ENCODE measurements around the gene UGT2A3. TPM values are rescaled to one million over a fixed set of nuclear protein-coding genes. Genes with fewer than 3 reads are reported as not detected.

UGT2A3 gene
- under 1 TPM in 1 of 3 donors, not detected in 2; under 0.01 TPM for total RNA-seq

GRCh38 chr4:68951078-68951805 is at the start of gene UGT2A3:
Gene UGT2A3 (minus strand): TSS chr4:68951804. CDS start chr4:68951760, 44 bp downstream.
- Histone ChIP-seq H3K36me3 (no peaks in the 10 kb centered on the region), H3K4me1 (no peaks in the 10 kb centered on the region), H3K27ac (no peak within 1 kb of the TSS), H3K9me3 (no peaks in the 10 kb centered on the region), H3K27me3 (no peaks in the 10 kb centered on the region), H3K4me3 (no peak within 1 kb of the TSS)
- intact Hi-C loops (cut with DNase I; ENCODE audit: low total_unique reads) = no loop called here
- no peak for TF ChIP-seq POLR2AphosphoS5 (IDR thresholded peaks at IDR 0.05)
- TF ChIP-seq POLR2A (IDR thresholded peaks at IDR 0.05) = no peak
- TF ChIP-seq CTCF (IDR thresholded peaks at IDR 0.05) = no peak
- DNase-seq (ENCODE audit: low spot score in 2 of 2) = no peak

- intact Hi-C loops (cut with DNase I; ENCODE audit: low total_unique reads) = no loop called here
- H3K27me3 ChIP-seq = no peaks in the 10 kb centered on the region
Observed at GRCh38 chr4:68997040-68997439, 45.4 kb upstream of the UGT2A3 start.

GRCh38 chr4:68995292-68995691 is 43.7 kb upstream of the UGT2A3 start:
- Histone ChIP-seq H3K4me1 (no peaks in the 10 kb centered on the region), H3K4me3 (no peak overlapping the region), H3K36me3 (no peaks in the 10 kb centered on the region), H3K9me3 (no peaks in the 10 kb centered on the region), H3K27ac (no peak overlapping the region), H3K27me3 (no peaks in the 10 kb centered on the region)
- TF ChIP-seq CTCF (IDR thresholded peaks at IDR 0.05) = no peak
- TF ChIP-seq POLR2AphosphoS5 (IDR thresholded peaks at IDR 0.05) = no peak
- no peak for DNase-seq (ENCODE audit: low spot score in 2 of 2)
- intact Hi-C loops (cut with DNase I; ENCODE audit: low total_unique reads) = no loop called here

More at GRCh38 chr4:68997040-68997439, 45.4 kb upstream of the UGT2A3 start:
- no peaks in the 10 kb centered on the region for H3K36me3 ChIP-seq
- DNase-seq (ENCODE audit: low spot score in 2 of 2) = no peak
- H3K4me1 ChIP-seq = no peaks in the 10 kb centered on the region
- H3K9me3 ChIP-seq = no peaks in the 10 kb centered on the region
- TF ChIP-seq CTCF (IDR thresholded peaks at IDR 0.05) = no peak
- no peak for TF ChIP-seq POLR2A (IDR thresholded peaks at IDR 0.05)
- no peak for TF ChIP-seq POLR2AphosphoS5 (IDR thresholded peaks at IDR 0.05)
- no peak overlapping the region for H3K27ac ChIP-seq
- H3K4me3 ChIP-seq = no peak overlapping the region

GRCh38 chr4:68987007-68987406 is 35.4 kb upstream of the UGT2A3 start:
- no peaks in the 10 kb centered on the region for H3K27me3 ChIP-seq
- H3K4me3 ChIP-seq = no peak overlapping the region
- no peaks in the 10 kb centered on the region for H3K36me3 ChIP-seq
- TF ChIP-seq POLR2A (IDR thresholded peaks at IDR 0.05) (no peak), CTCF (IDR thresholded peaks at IDR 0.05) (no peak), POLR2AphosphoS5 (IDR thresholded peaks at IDR 0.05) (no peak)
- no peaks in the 10 kb centered on the region for H3K4me1 ChIP-seq
- H3K9me3 ChIP-seq = no peaks in the 10 kb centered on the region
- H3K27ac ChIP-seq = no peak overlapping the region
- DNase-seq (ENCODE audit: low spot score in 2 of 2) = no peak
- intact Hi-C loops (cut with DNase I; ENCODE audit: low total_unique reads) = no loop called here

GRCh38 chr4:68985442-68985841 is 33.8 kb upstream of the UGT2A3 start:
- Histone ChIP-seq H3K4me1 (no peaks in the 10 kb centered on the region), H3K27me3 (no peaks in the 10 kb centered on the region), H3K27ac (no peak overlapping the region), H3K4me3 (no peak overlapping the region), H3K36me3 (no peaks in the 10 kb centered on the region), H3K9me3 (no peaks in the 10 kb centered on the region)
- intact Hi-C loops (cut with DNase I; ENCODE audit: low total_unique reads) = no loop called here
- TF ChIP-seq CTCF (IDR thresholded peaks at IDR 0.05) (no peak), POLR2AphosphoS5 (IDR thresholded peaks at IDR 0.05) (no peak), POLR2A (IDR thresholded peaks at IDR 0.05) (no peak)
- no peak for DNase-seq (ENCODE audit: low spot score in 2 of 2)
